GM12878 (cell line): ENCODE data around the gene CLSTN2. TPM values are rescaled to one million over a fixed set of nuclear protein-coding genes. Genes with fewer than 3 reads are reported as not detected.

Experiments used
- BCLAF1 ChIP-seq: fragments of 450-650 bp; IDR thresholded peaks from 2 replicates; pipeline ENCODE4 v1.6.1; 2017; ENCODE audit warnings: antibody characterized with exemption, mild to moderate bottlenecking, moderate library complexity
- CHD4 ChIP-seq: fragments of 200-600 bp; sonication (generic); IDR thresholded peaks from 2 replicates; pipeline ENCODE4 v1.6.1; 2016; ENCODE audit warnings: mild to moderate bottlenecking
- ZBTB11 ChIP-seq: fragments of 450-650 bp; formaldehyde crosslinking; IDR thresholded peaks from 2 replicates; pipeline ENCODE4 v1.5.0; 2022; ENCODE audit warnings: mild to moderate bottlenecking, missing genetic modification characterization
- ZBTB33 ChIP-seq: fragments of 450-650 bp; IDR thresholded peaks from 2 replicates; pipeline ENCODE4 v1.6.1; 2017; ENCODE audit warnings: mild to moderate bottlenecking
- polyA plus RNA-seq, 11 experiments: library from polyadenylated mRNA; depleted of rRNA in 4 of 11; unstranded in 6 of 11; stranded (reverse) in 5 of 11; fragments of >200 nt; fragmentation: Nextera tagmentation in 4 of 11; fragmentation: Illumina TruSeq in 1 of 11; extraction: Ambion mirVana in 4 of 11; extraction: Trizol in 1 of 11; gene quantifications; 1 replicate in 1 of 11; 2 replicates in 10 of 11; pipeline versions ENCODE4 v1.2.1 to v1.2.3, GENCODE V29; 2011 to 2016; ENCODE audit warnings: inconsistent platforms in 2 of 11, missing spikeins in 2 of 11, low read depth in 1 of 11
- total RNA-seq, 4 experiments: library from RNA; depleted of rRNA in 3 of 4; stranded (reverse); fragments of >200 nt in 3 of 4; fragmentation: Illumina TruSeq in 1 of 4; extraction: Trizol in 1 of 4; gene quantifications; 2 replicates each; pipeline versions ENCODE4 v1.2.1 to v1.2.3, GENCODE V29; 2013 to 2021

Gene CLSTN2
- total and polyA plus RNA-seq, 10 of the 15 experiments (the other 5 are each of a cell fraction or from before 2014, with no cell fraction given): under 0.01 to 0.10 (median under 0.01) TPM; not detected in 5

- TF ChIP-seq BCLAF1 (no peak), ZBTB11 (CRISPR knock-in tag) (no peak), ZBTB33 (no peak), CHD4 (no peak)
Measured at GRCh38 chr3:140242818-140243276, 307.9 kb downstream of the CLSTN2 start (continued).
